ENCODE measurements around the gene MYO1E. TPM values are rescaled to one million over a fixed set of nuclear protein-coding genes. Genes with fewer than 3 reads are reported as not detected.

The MYO1E gene
- total and polyA plus RNA-seq, 4 donors: 20.9 to 84.2 (median 52.4) TPM

DNA sequence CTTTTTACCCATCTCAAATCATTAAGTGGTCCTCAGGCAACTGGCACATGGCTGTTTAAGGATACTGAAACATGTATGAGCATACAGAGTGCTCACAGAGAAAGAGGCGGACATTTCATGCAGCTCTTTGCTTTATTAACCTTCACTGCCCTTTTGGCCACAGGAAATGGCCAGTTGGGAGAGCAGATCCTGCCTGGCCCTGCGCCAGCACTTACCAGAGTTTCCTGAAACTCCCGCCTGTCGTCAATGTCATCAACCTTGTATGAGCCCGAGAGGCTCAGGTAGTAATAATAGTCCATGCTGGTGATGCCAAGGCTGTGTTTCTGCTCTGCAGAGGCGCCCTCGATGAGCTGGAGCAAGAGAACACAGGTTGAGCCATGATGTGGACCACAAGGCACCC lies 148.2 kb downstream of the MYO1E start:
- Histone ChIP-seq H3K27me3 (ENCODE audit: control insufficient read depth in 3 of 3, insufficient read depth in 3 of 3, low read length in 2 of 3) (no peaks in the 10 kb centered on the region), H3K9ac (ENCODE audit: insufficient read depth in 1 of 2, low read length in 2 of 2) (no peak overlapping the region), H3K27ac (ENCODE audit: low read depth in 1 of 2, low read length in 1 of 2) (no peak overlapping the region), H3K9me3 (ENCODE audit: control insufficient read depth in 4 of 4, insufficient read depth in 3 of 4, low read length in 3 of 4) (no peaks in the 10 kb centered on the region), H3K36me3 (ENCODE audit: control insufficient read depth in 4 of 4, insufficient read depth in 4 of 4, low read length in 4 of 4) (peaks cover 0 to 12% (median 1%) of the 10 kb centered on the region in 4 donors), H3K4me1 (ENCODE audit: control insufficient read depth in 5 of 5, insufficient read depth in 5 of 5, low read length in 5 of 5) (peaks cover 0 to 4% (median 0%) of the 10 kb centered on the region in 5 donors), H3K4me3 (no peak overlapping the region)
- TF ChIP-seq, protein P1, sequence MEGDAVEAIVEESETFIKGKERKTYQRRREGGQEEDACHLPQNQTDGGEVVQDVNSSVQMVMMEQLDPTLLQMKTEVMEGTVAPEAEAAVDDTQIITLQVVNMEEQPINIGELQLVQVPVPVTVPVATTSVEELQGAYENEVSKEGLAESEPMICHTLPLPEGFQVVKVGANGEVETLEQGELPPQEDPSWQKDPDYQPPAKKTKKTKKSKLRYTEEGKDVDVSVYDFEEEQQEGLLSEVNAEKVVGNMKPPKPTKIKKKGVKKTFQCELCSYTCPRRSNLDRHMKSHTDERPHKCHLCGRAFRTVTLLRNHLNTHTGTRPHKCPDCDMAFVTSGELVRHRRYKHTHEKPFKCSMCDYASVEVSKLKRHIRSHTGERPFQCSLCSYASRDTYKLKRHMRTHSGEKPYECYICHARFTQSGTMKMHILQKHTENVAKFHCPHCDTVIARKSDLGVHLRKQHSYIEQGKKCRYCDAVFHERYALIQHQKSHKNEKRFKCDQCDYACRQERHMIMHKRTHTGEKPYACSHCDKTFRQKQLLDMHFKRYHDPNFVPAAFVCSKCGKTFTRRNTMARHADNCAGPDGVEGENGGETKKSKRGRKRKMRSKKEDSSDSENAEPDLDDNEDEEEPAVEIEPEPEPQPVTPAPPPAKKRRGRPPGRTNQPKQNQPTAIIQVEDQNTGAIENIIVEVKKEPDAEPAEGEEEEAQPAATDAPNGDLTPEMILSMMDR (IDR thresholded peaks at IDR 0.05; ENCODE audit: control extremely low read depth, extremely low read depth): no peak
- ATAC-seq (ENCODE audit: insufficient read depth, low FRiP score) (no peak), DNase-seq (no peak)
- 75 to 86% methylated on average over 7 of the region's 7 CpGs for WGBS, 2 donors

DNA sequence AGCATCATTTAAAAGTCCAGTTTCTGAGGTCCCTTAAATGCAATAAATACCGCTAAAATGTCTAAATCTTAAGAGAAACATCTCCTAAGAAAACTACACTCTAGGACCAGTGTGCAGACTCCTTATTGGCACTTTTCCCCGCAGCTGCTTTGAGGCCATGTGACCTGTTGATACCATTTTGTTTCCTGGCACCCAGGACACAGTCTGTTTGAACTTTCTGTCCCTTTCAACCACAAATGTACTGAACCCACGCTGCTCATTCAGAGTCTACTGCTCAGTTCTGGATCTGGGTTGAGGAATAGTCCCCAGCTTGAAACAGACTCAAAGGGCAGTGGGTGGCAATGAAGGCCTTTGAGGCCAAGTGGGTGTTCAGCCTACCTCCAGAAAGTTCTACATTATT lies 148.9 kb downstream of the MYO1E start:
- DNase-seq (no peak), ATAC-seq (ENCODE audit: insufficient read depth, low FRiP score) (no peak)
- peaks cover 0 to 4% (median 0%) of the 10 kb centered on the region in 5 donors for H3K4me1 ChIP-seq (ENCODE audit: control insufficient read depth in 5 of 5, insufficient read depth in 5 of 5, low read length in 5 of 5)
- H3K9me3 ChIP-seq (ENCODE audit: control insufficient read depth in 4 of 4, insufficient read depth in 3 of 4, low read length in 3 of 4): no peaks in the 10 kb centered on the region
- no peaks in the 10 kb centered on the region for H3K27me3 ChIP-seq (ENCODE audit: control insufficient read depth in 3 of 3, insufficient read depth in 3 of 3, low read length in 2 of 3)
- H3K4me3 ChIP-seq: no peak overlapping the region
- H3K9ac ChIP-seq (ENCODE audit: insufficient read depth in 1 of 2, low read length in 2 of 2): no peak overlapping the region
- H3K27ac ChIP-seq (ENCODE audit: low read depth in 1 of 2, low read length in 1 of 2): no peak overlapping the region
- TF ChIP-seq, protein P1 (IDR thresholded peaks at IDR 0.05; ENCODE audit: control extremely low read depth, extremely low read depth): no peak
- WGBS, 2 donors: 84 to 92% methylated on average over 3 of the region's 3 CpGs
- peaks cover 0 to 12% (median 1%) of the 10 kb centered on the region in 4 donors for H3K36me3 ChIP-seq (ENCODE audit: control insufficient read depth in 4 of 4, insufficient read depth in 4 of 4, low read length in 4 of 4)

DNA sequence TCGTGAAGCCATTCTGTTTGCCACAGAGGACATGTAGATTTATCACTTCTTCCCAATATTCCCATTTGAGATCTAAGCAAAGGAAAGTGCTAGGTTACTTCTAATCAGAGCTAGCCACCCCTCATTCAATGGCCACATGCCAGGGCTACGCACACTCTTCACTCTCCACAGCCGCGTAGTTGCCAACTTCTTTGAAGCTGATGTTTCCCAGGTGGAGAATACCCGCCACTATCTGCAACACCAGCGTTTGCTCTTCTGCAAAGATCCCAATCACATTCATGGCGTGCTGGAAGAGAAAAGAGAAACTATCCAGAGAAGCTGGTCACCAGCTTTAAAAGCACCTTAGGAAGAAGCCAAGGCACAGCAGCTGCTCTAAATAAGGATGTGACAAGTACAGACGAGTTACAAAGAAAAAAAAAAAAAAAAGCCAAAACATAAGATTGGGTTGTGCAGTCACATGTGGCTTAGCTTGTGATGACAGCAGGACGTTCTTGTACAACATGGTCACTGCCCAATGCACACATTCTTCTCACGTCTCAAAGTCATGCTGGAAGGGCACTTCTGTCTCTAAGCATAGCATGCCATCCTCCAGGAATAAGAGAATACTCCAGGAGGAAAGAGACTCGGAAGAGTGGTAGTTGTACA lies 149.6 kb downstream of the MYO1E start:
- no peak for ATAC-seq (ENCODE audit: insufficient read depth, low FRiP score)
- TF ChIP-seq, protein P1 (IDR thresholded peaks at IDR 0.05; ENCODE audit: control extremely low read depth, extremely low read depth): no peak
- Histone ChIP-seq H3K4me3 (no peak overlapping the region), H3K27me3 (ENCODE audit: control insufficient read depth in 3 of 3, insufficient read depth in 3 of 3, low read length in 2 of 3) (no peaks in the 10 kb centered on the region), H3K9me3 (ENCODE audit: control insufficient read depth in 4 of 4, insufficient read depth in 3 of 4, low read length in 3 of 4) (no peaks in the 10 kb centered on the region), H3K9ac (ENCODE audit: insufficient read depth in 1 of 2, low read length in 2 of 2) (no peak overlapping the region), H3K27ac (ENCODE audit: low read depth in 1 of 2, low read length in 1 of 2) (peak overlapping the region in 1 of 2 donors; percentile 6), H3K4me1 (ENCODE audit: control insufficient read depth in 5 of 5, insufficient read depth in 5 of 5, low read length in 5 of 5) (peaks cover 0 to 4% (median 0%) of the 10 kb centered on the region in 5 donors), H3K36me3 (ENCODE audit: control insufficient read depth in 4 of 4, insufficient read depth in 4 of 4, low read length in 4 of 4) (peaks cover 0 to 14% (median 1%) of the 10 kb centered on the region in 4 donors)
- 92 to 93% methylated on average over 11 of the region's 11 CpGs for whole genome bisulfite sequencing, 2 donors
- DNase-seq: no peak

All from lung (tissue), 12 donors.